A549 (cell line): ENCODE results near the gene KRTAP3-2.

ENCODE experiments used
- BHLHE40 ChIP-seq: IDR thresholded peaks from 2 replicates; pipeline ENCODE4 v1.6.1; 2012; ENCODE audit warnings: low read depth, low read length, inconsistent platforms
- CTCF ChIP-seq: fragments of >200 bp; sonication (Bioruptor Twin); formaldehyde crosslinking; IDR thresholded peaks from 3 replicates; pipeline ENCODE4 v1.5.1; 2016
- HDAC2 ChIP-seq: fragments of 200-600 bp; sonication (generic); IDR thresholded peaks from 2 replicates; pipeline ENCODE4 v1.6.1; 2016
- RNF2 ChIP-seq: fragments of 200-600 bp; sonication (generic); IDR thresholded peaks from 2 replicates; pipeline ENCODE4 v1.6.1; 2016; ENCODE audit warnings: low read depth, mild to moderate bottlenecking, antibody characterized with exemption, moderate library complexity, borderline replicate concordance
- ZSCAN20 ChIP-seq: fragments of 250-450 bp; sonication (Bioruptor Pico); IDR thresholded peaks from 2 replicates; pipeline ENCODE4 v1.8.0; 2022; ENCODE audit warnings: mild to moderate bottlenecking, moderate library complexity

- TF ChIP-seq CTCF (no peak), RNF2 (no peak), HDAC2 (no peak), ZSCAN20 (CRISPR knock-in tag) (no peak), BHLHE40 (no peak)
These were observed 9.1 kb upstream of the KRTAP3-2 start, which contains the start of gene KRTAP3-1 for GRCh38 chr17:41008811-41009210.
